Measurements from ENCODE around the gene CTNNA3.

The CTNNA3 gene

DNA sequence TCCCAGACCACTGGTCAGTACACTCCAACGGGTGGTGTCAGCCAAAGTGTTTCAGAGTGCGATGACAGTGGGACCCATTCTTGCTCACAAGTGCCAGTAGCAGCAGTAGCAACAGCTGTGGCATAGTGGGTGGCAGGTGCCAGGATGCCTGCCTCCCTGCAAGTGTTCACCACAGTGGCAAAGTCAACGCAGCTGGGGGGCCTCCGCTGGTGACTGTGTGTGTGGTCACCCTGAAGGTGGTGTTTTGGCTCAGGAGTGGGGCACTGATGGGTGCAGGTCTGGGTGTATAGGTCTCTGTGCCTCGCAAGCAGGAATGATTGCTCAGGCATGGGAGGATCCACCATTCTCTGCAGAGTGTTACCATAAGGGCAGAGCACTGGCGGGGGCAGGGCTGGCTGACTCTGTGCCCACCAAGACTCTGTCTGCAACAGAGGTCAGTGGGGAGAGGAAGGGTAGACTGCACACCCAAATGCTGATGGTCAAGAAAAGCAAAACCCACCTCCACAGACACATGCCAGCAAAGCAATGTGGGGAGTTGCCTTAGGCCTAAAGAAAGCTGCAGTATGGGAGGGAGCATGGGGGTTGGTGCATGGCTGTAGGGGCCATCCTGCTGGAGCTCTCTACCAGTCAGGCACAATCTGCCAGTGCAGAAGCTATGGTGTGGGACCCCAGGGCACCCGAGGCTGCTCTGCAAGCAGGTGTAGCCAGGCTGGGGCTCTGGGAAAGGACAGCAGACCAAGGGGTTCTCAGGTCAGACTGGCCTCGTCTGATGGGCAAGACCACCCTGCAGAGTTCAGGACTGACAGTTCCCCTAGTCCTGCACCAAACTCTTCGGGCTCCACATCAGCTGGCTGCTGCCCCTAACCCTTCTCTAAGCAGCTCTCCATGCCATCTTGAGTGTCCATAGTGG lies 368.1 kb downstream of the CTNNA3 start:
- no peak for DNase-seq (ENCODE audit: low spot score)

DNA sequence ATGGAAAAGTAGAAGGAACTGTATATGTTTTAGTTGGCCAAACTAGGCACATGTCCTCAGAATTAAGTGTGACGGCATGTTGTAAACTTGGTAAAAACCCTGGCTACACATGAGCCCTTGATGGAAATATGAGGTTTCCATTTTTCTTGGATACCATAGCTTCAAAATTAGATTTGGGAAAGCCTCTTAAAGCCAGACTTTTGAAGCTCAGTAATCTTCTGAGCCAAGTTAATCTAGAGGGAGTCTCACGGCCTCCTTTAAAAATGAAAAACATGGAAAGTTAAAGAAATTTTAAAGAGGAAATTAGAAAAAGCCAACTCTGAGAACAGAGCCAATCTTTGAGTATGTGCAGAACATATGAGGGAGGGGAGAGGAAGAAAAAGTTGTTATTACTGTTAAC lies 376.0 kb downstream of the CTNNA3 start:
- DNase-seq (ENCODE audit: low spot score) = no peak

DNA sequence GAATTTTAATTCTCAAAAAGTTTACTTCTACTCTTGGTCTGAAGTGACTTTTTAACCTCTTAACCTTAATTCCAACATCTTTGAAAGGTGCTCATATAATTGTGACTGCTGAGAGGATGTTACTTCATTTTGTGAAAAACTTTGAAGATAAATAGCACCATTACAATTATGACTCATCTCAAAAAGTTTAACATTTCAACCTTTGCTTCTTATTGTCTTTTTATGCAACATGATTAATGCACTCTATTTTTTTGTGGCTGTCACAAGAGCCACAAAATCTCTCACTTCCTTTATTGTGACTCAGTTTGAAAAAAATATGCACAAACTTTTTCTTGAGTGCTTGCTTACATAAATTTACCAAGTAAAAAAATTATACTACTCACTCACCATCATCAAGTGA lies 387.1 kb downstream of the CTNNA3 start:
- DNase-seq (ENCODE audit: low spot score) = no peak

DNA sequence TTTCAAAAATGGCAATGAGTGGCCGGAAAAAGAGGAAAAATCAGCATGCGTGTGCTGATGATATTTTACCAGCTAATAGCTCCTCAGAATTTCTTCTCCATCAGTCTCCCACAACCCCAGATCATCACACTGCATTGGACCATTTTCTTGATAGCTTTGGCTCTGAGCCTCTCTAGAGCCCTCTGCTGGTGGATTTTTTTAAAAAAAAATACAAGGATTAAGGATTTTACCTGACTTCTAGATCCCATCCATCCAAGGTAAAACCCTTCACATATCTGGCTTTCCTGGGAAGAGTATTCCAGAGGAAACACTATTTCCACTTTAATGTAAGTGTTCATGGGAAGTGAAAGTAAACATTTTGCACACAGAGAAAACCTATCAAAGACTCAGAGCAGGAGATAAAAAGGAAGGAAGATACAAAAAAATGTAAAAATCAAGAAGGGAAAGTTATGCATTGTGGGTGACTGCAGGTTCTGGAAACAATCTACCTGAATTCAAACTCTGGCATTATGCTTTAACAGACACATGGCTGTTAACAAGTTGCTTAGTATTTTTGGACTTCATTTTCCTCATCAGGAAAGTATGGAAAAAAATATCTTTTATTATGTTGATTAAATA lies 389.3 kb downstream of the CTNNA3 start:
- DNase-seq (ENCODE audit: low spot score) = peak; percentile 26

DNA sequence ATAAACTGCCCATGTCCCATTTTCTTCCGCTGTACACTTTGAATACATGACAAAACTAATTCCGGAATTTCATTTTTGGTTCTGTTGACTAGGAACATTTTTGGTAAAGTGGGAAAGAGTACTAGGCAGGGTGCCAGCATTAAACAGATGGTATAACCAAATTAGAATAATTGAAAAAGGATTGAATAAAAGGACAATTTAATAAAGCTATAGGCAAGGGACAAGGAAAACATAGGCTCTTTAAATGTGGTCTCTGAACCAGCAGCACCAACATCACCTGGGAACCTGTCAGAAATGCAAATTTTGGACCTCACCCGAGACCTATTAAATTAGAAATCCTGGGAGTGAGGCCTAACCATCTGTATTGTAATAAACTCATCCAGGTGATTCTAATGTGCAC lies 393.3 kb downstream of the CTNNA3 start:
- peak; percentile 55 for DNase-seq (ENCODE audit: low spot score)

DNA sequence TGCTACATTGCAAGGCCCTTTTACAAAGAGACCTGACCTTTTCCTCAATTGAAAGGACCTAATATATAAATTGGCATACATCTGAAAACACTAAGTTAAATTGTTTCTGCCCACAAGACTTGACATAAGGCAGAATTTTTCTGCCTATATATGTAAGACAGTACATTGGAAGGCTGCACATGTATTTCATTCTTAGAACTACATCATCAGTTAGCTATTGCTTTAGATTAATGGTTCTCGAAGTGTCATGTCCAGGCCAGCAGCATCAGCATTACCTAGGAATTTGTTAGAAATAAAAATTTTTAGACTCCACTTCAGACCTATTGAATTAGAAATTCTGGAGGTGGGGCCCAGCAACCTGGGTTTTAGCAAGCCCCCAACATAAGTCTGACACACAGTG lies 396.2 kb downstream of the CTNNA3 start:
- DNase-seq (ENCODE audit: low spot score) = no peak

DNA sequence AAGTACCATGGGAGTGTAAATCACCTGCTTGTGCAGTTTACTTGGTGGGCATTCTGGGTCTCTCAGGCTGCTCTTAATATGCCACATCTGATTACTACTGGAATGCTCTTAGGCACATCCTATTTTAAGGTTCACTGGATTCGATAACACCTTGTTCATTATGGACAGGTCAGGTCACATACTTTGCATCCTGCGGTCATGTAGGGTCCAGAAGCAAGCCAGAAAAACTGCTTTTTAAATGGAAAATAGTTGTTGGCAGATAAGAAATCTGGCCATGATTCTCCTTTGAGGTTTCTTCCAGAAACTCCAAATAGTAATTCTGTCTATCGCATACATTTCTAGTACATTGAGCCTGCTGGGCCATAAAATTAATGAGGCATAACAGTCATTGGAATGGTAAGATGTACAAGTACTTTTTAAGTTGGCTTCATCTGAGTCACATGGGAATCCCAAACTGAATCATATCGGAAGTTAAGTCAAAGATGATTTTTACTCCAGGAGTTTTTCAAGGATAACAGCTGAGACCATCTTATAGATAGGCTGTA lies 398.3 kb downstream of the CTNNA3 start:
- no peak for DNase-seq (ENCODE audit: low spot score)

DNA sequence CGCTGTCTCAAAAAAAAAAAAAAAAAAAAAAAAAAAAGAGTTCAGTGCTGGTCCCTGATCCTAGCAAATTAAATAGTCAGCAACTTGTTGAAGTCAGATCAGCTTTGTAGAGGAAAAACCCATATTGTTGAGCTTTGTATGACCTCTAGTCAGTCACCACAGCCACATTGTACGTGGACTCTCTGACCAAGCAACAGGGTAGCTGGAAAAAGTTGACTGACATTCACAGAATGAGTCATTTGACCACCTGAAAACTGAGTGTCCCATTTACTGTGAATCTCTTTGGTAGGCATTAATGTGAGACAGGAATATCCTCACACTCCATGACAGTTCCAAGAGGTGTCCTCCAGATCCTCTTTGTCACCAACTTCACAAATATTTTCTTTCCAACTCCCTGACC lies 399.1 kb downstream of the CTNNA3 start:
- DNase-seq (ENCODE audit: low spot score) = no peak

DNA sequence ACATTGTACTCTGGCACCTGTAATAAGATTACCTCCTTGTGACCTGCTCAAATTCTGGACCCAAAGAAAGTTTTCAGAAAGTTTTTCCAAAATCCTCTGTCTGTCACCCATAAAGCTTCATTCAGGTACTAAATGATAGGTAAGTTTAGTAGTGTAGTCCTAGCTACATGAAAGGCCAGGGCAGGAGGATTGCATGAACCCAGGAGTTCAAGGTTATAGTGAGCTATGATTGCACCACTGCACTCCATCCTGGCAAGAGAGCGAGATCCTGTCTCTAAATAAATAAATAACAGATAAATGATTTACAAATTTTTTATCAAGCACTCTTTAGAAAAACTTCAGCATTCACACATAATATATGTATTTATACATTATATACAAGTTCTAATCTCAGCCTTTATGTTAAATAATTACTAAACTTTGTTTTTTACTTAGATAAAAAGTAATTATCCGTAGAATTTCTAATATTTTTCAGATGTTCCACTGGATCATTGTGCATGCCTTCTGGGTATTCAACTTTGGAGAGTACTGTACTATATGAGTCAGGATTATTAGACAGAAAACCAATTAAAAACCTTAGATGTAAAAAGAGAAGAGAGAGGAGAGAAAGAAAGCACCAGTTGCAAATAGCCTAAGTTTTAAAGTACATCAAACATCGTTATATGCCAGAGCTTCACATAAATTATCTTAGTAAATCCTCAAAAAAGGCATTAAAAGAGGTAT lies 407.1 kb downstream of the CTNNA3 start:
- no peak for DNase-seq (ENCODE audit: low spot score)

DNA sequence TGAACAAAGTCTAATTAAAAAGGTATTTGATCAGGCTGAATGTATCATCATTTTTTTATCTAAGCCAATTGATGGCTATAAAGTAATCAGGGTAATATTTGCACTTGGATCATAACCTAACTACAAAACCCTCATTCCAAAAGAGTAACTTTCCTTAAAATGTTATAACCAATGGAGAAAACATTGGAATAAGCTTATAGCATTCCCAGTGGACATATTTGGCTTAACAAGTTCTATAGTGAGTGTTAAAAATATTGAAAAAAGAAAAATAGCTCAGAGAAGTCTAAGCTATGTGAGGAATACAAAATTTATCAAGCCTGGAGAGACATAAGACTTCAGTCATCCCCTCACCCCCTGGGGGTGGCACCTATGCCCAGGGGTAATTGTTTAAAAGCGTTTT lies 411.4 kb downstream of the CTNNA3 start:
- no peak for DNase-seq (ENCODE audit: low spot score)

DNA sequence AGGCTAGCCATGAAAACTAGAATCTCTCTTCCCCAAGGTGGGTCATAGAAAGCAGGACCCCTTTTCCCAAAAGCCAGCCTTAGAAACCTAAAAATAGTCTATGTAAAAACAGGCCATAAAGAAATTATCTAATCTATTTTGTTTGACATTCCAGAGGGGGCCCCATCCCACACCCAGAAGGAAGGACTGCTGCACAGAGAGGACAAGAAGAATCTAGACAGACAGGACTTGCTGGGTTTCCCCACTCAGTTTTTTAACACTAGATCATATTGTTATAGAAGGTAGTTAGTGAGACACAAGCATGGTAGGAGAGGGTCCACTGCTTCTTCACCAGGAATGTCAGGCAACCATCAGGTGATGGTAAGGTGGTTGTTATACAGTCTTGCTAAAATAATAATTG lies 413.1 kb downstream of the CTNNA3 start:
- no peak for DNase-seq (ENCODE audit: low spot score)

DNA sequence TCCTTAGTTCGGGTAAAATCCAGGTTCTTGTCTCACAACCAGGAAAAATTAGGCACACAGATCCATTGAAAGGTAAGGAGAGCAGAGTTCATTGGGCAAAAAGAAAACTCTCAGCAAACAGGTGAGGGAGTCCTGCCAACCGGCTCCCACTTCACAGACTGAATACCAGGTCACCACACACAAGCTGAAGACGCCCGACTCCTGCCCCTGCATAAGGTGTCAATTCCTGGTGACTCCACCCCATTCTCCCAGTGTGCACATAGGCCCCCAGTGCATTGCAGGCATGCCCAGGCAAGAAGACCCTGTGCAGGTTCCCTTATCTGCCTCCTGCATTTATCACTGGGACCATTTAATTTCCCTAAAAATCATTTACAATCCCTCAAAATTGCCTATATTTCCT lies 415.6 kb downstream of the CTNNA3 start:
- DNase-seq (ENCODE audit: low spot score) = no peak

DNA sequence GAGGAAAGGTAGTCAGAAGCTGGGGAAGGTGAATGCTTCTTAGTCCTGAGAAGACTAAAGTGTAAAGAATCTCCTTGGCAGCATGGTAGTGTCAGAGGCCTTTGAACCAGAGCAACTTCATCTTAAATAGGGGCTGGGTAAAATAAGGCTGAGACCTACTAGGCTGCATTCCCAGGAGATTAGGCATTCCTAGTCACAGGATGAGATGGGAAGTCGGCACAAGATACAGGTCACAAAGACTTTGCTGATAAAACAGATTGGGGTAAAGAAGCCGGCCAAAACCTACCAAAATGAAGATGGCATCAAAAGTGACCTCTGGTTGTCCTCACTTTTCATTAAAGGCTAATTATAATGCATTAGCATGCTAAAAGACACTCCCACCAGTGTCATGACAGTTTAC lies 418.6 kb downstream of the CTNNA3 start:
- DNase-seq (ENCODE audit: low spot score) = no peak

DNA sequence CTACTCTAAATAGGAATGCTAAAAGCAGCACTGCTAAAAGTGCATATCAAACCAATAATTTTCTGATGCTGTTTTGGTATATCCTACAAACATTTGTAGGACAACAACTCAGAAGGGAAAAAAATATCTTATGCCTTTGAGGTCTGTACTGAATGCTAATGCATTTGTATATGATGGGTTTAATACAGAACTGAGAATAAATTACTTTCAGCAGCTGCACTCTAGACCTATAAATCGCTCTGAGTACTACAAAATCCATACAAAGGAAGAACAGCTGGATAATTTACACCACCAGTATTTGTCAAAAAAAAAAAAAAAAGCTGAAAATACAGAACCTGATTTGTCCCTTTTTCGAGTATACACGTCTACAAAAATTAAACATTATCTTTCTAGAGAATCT lies 426.2 kb downstream of the CTNNA3 start:
- no peak for DNase-seq (ENCODE audit: low spot score)

DNA sequence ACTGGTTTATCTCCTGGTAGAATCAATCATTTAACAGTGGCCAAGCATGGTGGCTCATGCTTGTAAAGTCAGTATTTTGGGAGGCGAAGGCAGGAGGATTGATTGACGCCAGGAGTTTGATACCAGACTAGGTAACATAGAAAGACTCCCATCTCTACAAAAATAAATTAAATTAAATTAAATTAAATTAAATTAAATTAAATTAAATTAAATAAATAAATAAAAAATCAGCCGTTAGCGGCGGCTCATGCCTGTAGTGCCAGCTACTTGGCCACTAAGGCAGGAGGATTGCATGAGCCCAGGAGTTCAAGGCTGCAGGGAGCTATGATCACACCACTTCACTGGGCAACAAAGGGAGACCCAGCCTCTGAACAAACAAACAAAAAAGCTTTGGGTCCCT lies 427.8 kb downstream of the CTNNA3 start:
- DNase-seq (ENCODE audit: low spot score) = no peak

DNA sequence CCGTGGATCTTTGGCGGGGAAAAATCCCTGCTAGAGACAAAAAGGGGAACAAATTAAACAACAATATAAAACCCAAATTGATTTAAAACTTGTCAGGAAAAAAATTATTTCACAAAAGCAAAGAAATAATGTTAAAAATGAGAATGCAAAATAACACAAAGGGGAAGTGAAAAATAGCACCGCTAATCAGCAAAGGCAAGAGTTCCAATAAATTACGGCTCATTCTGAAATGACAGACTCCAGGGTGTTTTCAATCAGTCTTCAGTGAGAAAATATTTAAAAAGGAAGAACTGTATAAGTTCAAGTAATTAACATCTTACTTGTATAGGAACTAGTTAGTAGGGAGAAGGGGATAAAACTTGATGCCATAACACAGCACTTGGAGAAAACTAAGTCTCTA lies 433.3 kb downstream of the CTNNA3 start:
- no peak for DNase-seq (ENCODE audit: low spot score)

DNA sequence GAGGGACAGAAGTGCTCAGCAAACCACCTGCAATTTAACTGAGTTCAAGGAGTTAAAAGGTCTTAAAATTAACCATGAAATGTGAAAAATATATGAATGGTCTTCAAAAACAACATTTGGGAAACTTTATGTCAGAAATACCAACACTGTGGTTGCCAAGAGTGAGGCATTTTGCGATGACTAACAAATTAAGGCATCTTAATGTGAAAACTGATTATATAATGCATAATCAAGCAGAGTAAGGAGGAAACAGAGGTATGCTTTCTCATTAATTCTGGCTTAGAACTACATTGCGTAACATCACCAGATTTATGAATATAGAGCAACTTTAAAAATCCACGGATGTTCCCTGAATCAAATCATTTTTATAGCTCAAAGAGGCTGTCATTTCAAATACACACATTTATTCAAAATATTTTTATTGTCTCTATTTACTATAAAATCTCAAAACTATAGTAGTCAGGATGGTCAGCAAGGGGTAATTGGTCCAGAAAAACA lies 434.6 kb downstream of the CTNNA3 start:
- no peak for DNase-seq (ENCODE audit: low spot score)

DNA sequence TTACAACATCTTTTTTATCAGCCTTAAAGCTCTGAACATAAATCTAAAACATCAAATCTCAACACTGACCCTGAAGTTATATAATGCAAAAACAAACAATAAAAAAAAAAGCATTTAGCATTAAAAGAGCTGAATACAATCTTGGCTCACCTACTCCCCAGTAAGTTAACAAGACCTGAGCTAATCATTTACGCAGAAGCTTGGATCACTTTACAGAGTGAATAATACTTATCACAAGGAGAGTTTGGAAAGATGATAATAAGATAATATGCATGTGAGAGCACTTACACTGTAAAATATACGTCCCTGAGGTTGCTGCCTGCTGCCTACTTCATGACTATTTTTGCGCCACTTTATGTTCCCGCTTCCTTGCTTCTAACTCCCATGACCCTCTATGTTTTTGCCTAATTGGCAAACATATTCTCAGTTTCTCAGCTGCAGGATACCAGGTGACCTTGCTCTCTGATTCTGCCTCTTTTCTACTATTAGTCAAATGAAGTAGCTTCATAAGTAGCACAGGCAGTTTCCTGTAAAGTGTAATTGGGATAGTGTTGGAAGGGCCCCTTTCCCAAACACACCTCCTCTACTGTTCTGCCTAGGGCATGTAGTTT lies 436.6 kb downstream of the CTNNA3 start:
- no peak for DNase-seq (ENCODE audit: low spot score)

DNA sequence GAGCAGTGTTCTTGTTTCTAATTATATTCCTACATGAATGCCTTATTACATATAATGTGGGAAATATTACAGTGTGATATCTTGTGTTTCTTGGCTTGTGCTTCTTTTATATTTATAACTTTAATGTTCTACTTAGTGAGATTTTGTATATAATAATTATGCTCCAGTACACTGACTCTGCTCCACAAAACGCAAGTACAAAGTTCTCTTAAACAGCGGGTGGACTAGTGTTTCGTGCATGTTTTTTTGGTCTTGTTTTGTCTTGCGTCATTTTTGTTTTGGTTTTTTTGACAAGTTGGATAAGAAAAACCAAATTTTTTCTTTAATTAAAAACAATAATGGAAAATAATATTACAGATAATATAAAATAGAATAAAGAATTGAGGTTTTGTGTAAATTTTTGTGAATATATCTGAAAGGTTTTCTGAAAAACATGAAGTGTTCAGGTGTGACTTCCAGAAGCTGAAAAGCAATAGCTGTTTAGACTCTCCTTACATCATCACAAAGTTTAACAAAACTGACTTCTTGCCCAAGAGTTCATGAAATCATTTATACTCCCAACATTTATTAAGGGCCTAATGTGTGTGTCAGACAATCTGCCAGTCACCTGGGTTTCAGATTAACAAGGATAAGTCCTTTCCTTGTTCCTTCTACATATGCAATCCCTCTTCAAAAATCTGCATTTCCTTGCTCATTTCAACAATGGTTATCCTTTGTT lies 438.4 kb downstream of the CTNNA3 start:
- no peak for DNase-seq (ENCODE audit: low spot score)

DNA sequence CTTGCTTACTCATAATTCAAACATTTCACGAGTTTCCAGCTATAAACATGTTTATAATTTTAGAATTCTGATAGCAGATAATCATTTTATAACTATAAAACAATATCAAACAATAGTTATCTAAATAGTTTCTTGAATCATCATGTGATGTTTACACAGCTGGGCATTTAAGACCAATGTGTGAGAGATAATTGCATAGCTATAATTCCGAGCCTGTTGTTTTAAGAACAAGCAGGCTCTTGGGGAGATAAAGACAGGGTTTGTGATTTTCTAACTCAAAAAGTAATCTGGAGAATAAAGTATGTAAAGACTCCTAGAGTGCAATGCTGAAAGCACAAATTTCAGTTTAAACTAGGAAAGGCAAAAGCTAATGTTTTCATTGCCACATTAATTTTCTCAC lies 439.0 kb downstream of the CTNNA3 start:
- no peak for DNase-seq (ENCODE audit: low spot score)

DNA sequence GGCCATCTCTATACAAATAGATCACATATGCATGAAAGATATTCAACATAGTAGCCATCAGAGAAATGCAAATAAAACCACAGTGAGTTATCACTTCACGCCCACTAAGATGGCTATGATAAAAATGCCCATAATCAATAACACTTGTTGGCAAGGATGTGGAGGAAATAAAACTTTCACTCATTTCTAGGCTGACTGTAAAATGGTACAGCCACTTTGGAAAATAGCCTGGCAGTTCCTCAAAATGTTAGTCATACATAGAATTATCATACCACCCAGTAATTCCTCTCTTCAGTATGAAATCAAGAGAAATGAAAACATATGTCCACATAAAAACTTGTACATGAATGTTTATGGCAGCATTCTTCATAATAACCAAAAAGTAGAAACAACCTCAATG lies 445.3 kb downstream of the CTNNA3 start:
- no peak for DNase-seq (ENCODE audit: low spot score)

Measured in cerebellar cortex (tissue), 1 donor.